ENCODE results near the gene PCNX1.

DNA sequence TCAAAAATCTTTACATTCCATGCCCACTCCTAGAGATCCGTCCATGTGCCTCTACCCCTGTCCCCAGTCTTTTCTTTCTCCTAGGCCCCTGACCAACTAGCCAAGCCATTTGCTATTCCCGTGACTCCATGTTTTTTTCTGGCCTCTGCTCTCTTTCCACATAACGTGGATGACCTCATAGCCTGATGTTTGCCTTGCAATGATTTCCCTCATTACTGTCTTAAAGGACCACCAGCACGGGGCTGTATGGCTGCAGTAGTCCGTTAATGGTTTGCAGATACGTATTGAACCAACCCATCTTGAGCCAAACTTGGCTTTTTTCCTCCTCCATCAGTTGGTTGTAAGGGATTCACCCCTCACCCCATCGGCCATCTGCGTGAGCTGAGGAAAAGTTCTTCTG is 226.0 kb downstream of the PCNX1 start:
- TF ChIP-seq, protein P1, sequence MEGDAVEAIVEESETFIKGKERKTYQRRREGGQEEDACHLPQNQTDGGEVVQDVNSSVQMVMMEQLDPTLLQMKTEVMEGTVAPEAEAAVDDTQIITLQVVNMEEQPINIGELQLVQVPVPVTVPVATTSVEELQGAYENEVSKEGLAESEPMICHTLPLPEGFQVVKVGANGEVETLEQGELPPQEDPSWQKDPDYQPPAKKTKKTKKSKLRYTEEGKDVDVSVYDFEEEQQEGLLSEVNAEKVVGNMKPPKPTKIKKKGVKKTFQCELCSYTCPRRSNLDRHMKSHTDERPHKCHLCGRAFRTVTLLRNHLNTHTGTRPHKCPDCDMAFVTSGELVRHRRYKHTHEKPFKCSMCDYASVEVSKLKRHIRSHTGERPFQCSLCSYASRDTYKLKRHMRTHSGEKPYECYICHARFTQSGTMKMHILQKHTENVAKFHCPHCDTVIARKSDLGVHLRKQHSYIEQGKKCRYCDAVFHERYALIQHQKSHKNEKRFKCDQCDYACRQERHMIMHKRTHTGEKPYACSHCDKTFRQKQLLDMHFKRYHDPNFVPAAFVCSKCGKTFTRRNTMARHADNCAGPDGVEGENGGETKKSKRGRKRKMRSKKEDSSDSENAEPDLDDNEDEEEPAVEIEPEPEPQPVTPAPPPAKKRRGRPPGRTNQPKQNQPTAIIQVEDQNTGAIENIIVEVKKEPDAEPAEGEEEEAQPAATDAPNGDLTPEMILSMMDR (IDR thresholded peaks at IDR 0.05; ENCODE audit: insufficient read depth, low read length, poor library complexity, severe bottlenecking), result no peak
- TF ChIP-seq EZH2phosphoT487 (conservative IDR thresholded peaks at IDR 0.05; ENCODE audit: low read length), result no peak

Measured in SU-DHL-6 (cell line).